NCI-H2196 treated with DMSO at 0.1 percent for 48 hours (cell line): Measurements from ENCODE around the gene MRI1.

Experiments used
- DNase-seq: peaks from one replicate; lab custom pipeline; 2025; ENCODE audit not compliant: unreplicated experiment; lab: John Stamatoyannopoulos, UW

MRI1 gene

GRCh38 chr19:13821292-13821691, 57.0 kb downstream of the MRI1 start:
- no peak for DNase-seq

GRCh38 chr19:13823256-13823655, 58.9 kb downstream of the MRI1 start:
- DNase-seq = no peak
